Smooth muscle cell (in vitro differentiated cells): ENCODE data around the gene VDR. TPM values are rescaled to one million over a fixed set of nuclear protein-coding genes. Genes with fewer than 3 reads are reported as not detected.

Experiments used
- DNase-seq: peaks from one replicate; lab custom pipeline; 2025; ENCODE audit not compliant: unreplicated experiment; lab: John Stamatoyannopoulos, UW
- H2AFZ ChIP-seq: fragments of 200-600 bp; sonication (generic); 2 replicates; pipeline ENCODE4 v1.6.0; 2016; ENCODE audit warnings: antibody characterized with exemption, low read depth, mild to moderate bottlenecking
- H3F3A ChIP-seq: fragments of 200-600 bp; sonication (generic); 2 replicates; pipeline ENCODE4 v1.6.0; 2017; ENCODE audit warnings: antibody characterized with exemption, low read depth
- H3K27ac ChIP-seq: fragments of 200-600 bp; sonication (generic); 2 replicates; pipeline ENCODE4 v1.5.1; 2016; ENCODE audit warnings: low read depth, mild to moderate bottlenecking
- H3K27me3 ChIP-seq: fragments of 200-600 bp; sonication (generic); 2 replicates; pipeline ENCODE4 v1.6.1; 2016; ENCODE audit warnings: low read depth, mild to moderate bottlenecking
- H3K36me3 ChIP-seq: fragments of 200-600 bp; sonication (generic); 2 replicates; pipeline ENCODE4 v1.5.1; 2016; ENCODE audit warnings: low read depth
- H3K4me1 ChIP-seq: fragments of 200-600 bp; sonication (generic); 2 replicates; pipeline ENCODE4 v1.5.1; 2016; ENCODE audit warnings: low read depth
- H3K4me2 ChIP-seq: fragments of 200-600 bp; sonication (generic); 2 replicates; pipeline ENCODE4 v1.6.0; 2016; ENCODE audit warnings: mild to moderate bottlenecking
- H3K4me3 ChIP-seq: fragments of 200-600 bp; sonication (generic); 2 replicates; pipeline ENCODE4 v1.5.1; 2016; ENCODE audit warnings: mild to moderate bottlenecking
- H3K79me2 ChIP-seq: fragments of 200-600 bp; sonication (generic); 2 replicates; pipeline ENCODE4 v1.6.0; 2016; ENCODE audit warnings: low read depth, mild to moderate bottlenecking
- H3K9ac ChIP-seq: fragments of 200-600 bp; sonication (generic); 2 replicates; pipeline ENCODE4 v1.6.0; 2016; ENCODE audit warnings: low read depth
- H3K9me3 ChIP-seq: fragments of 200-600 bp; sonication (generic); replicated peaks from 2 replicates; pipeline ENCODE4 v1.5.1; 2016; ENCODE audit warnings: low read depth
- H4K20me1 ChIP-seq: fragments of 200-600 bp; sonication (generic); 2 replicates; pipeline ENCODE4 v1.6.0; 2016; ENCODE audit warnings: low read depth
- CTCF ChIP-seq: fragments of 200-600 bp; sonication (generic); IDR thresholded peaks from 2 replicates; pipeline ENCODE4 v1.5.1; 2017; ENCODE audit warnings: borderline replicate concordance, mild to moderate bottlenecking, antibody characterized with exemption; ENCODE audit not compliant: insufficient read depth, poor library complexity, severe bottlenecking
- WGBS: methylation state at CpG from one replicate; pipeline ENCODE4 v1.1.7; 2016; ENCODE audit warnings: low lambda C conversion rate; 5-methylcytosine and 5-hydroxymethylcytosine counted together
- polyA plus RNA-seq: library from polyadenylated mRNA; unstranded; fragments of >200 nt; fragmentation: Nextera tagmentation; extraction: Ambion mirVana; gene quantifications from 2 replicates; pipeline ENCODE4 v1.2.1, GENCODE V29; 2016
- total RNA-seq: library from RNA; depleted of rRNA; stranded (reverse); fragments of >200 nt; gene quantifications from 2 replicates; pipeline ENCODE4 v1.2.3, GENCODE V29; 2014

Gene VDR
- total and polyA plus RNA-seq, 2 experiments from 2014 or later, result 8.0 to 16.5 TPM

DNA sequence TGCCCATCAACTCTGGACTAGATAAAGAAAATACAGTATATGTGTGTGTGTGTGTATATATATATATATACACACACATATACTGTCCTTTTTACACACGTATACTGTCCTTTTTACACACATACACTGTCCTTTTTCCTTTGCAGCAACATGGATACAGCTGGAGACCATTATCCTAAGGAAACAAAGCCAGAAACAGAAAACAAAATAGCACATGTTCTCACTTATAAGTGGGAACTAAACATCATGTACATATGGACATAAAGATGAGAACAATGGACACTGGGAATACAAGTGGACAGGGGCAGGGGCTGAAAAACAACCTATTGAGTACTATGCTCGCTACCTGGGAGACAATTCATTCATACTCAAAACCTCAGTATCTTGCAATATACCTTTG lies 23.7 kb downstream of the VDR start:
- H4K20me1 ChIP-seq, result peaks cover 4% of the 10 kb centered on the region
- H3K9me3 ChIP-seq, result no peaks in the 10 kb centered on the region
- H3F3A ChIP-seq, result no peaks in the 10 kb centered on the region
- no peak overlapping the region for H3K4me3 ChIP-seq
- no peak for TF ChIP-seq CTCF
- H3K4me1 ChIP-seq, result peaks cover 6% of the 10 kb centered on the region
- H3K27ac ChIP-seq, result peak overlapping the region; percentile 13
- H3K27me3 ChIP-seq, result no peaks in the 10 kb centered on the region
- 97% methylated on average over 2 of the region's 2 CpGs for WGBS
- no peak for DNase-seq
- H3K36me3 ChIP-seq, result no peaks in the 10 kb centered on the region
- H3K79me2 ChIP-seq, result no peaks in the 10 kb centered on the region
- H2AFZ ChIP-seq, result no peak overlapping the region
- H3K9ac ChIP-seq, result no peak overlapping the region
- H3K4me2 ChIP-seq, result peak overlapping the region; percentile 66

DNA sequence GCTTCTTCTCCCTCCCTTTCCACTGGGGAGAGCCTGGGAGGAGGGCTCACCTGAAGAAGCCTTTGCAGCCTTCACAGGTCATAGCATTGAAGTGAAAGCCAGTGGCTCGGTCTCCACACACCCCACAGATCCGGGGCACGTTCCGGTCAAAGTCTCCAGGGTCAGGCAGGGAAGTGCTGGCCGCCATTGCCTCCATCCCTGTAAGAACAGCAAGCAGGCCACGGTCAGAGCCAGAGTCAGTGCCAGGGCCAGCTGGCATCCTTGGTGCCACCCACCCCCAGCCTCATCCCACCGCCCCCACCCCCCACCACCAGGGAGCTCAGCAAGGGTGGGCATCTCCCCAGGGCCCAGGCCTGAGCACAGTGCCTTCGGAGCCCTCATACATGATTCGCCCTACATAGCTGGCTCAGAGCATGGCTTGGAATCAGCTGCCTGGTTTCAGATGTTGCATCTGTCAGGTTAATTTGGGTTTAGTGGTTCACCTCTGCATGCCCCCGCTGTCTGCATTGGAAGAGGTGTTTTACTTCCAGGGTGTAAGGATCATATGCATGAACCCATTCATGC lies 25.8 kb downstream of the VDR start:
- Histone ChIP-seq H4K20me1 (no peaks in the 10 kb centered on the region), H3K36me3 (no peaks in the 10 kb centered on the region), H3K79me2 (no peaks in the 10 kb centered on the region), H3K27ac (no peak overlapping the region), H3F3A (no peaks in the 10 kb centered on the region), H3K9me3 (no peaks in the 10 kb centered on the region), H3K4me3 (no peak overlapping the region), H3K4me1 (peaks cover 6% of the 10 kb centered on the region), H3K9ac (no peak overlapping the region), H2AFZ (no peak overlapping the region), H3K27me3 (no peaks in the 10 kb centered on the region), H3K4me2 (no peak overlapping the region)
- WGBS, result 98% methylated on average over 8 of the region's 10 CpGs
- no peak for TF ChIP-seq CTCF
- no peak for DNase-seq

DNA sequence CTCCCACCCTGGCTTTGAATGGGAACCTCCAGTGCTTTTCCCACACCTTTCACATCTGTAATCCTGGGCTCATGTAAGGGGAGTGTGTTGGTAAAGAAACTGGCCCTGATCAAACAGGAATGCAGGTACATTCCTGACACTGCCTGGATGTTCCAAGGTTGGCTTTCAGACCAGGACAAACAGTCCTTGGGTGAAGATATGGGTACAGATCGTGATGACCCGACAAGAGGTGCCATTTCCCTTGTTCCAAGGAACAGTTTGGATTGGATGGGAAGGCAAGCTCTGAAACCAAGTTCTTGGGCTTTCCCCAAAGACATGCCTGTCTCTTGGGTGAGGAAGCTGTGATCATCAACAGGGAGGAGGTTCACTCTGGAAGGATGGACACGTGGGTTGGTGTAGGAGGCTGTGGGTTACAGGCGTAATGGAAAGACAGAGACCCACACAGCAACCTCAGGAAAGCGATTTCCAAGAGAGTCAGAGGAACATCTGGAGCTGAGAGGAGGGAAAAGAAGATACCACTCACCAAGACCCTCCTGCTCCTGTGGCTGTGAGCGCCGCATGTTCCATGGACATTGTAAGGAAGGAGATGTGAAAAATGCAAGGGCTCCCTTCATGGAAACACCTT lies 26.4 kb downstream of the VDR start:
- H3K27me3 ChIP-seq, result no peaks in the 10 kb centered on the region
- H3K4me3 ChIP-seq, result no peak overlapping the region
- H3K4me2 ChIP-seq, result no peak overlapping the region
- H3K36me3 ChIP-seq, result no peaks in the 10 kb centered on the region
- DNase-seq, result no peak
- H3K27ac ChIP-seq, result no peak overlapping the region
- no peaks in the 10 kb centered on the region for H3F3A ChIP-seq
- H3K9ac ChIP-seq, result no peak overlapping the region
- peaks cover 6% of the 10 kb centered on the region for H3K4me1 ChIP-seq
- TF ChIP-seq CTCF, result no peak
- H4K20me1 ChIP-seq, result no peaks in the 10 kb centered on the region
- no peaks in the 10 kb centered on the region for H3K9me3 ChIP-seq
- no peaks in the 10 kb centered on the region for H3K79me2 ChIP-seq
- H2AFZ ChIP-seq, result no peak overlapping the region
- 96% methylated on average over 7 of the region's 7 CpGs for WGBS

GRCh38 chr12:47877081-47877480 lies 27.7 kb downstream of the VDR start:
- no peaks in the 10 kb centered on the region for H3F3A ChIP-seq
- no peak for DNase-seq
- no peak for TF ChIP-seq CTCF
- no peak overlapping the region for H2AFZ ChIP-seq
- no peaks in the 10 kb centered on the region for H3K9me3 ChIP-seq
- 69% methylated on average over 4 of the region's 4 CpGs for WGBS
- H3K27ac ChIP-seq, result no peak overlapping the region
- no peaks in the 10 kb centered on the region for H3K27me3 ChIP-seq
- H3K4me1 ChIP-seq, result peaks cover 3% of the 10 kb centered on the region
- no peaks in the 10 kb centered on the region for H3K36me3 ChIP-seq
- H3K79me2 ChIP-seq, result no peaks in the 10 kb centered on the region
- H3K4me2 ChIP-seq, result no peak overlapping the region
- no peaks in the 10 kb centered on the region for H4K20me1 ChIP-seq
- H3K4me3 ChIP-seq, result no peak overlapping the region
- no peak overlapping the region for H3K9ac ChIP-seq
